Panc1 (cell line): ENCODE measurements around the gene ABCC10. TPM values are rescaled to one million over a fixed set of nuclear protein-coding genes. Genes with fewer than 3 reads are reported as not detected.

Experiments used
- ATAC-seq: fragments of 200-7000 bp; cut with Tn5 transposase; 2 replicates; pipeline ENCODE4 v1.9.1; 2020; ENCODE audit warnings: mild to moderate bottlenecking, moderate library complexity
- BruUV-seq: library from RNA; stranded (reverse); fragments of 400-500 nt; replicated peaks from 2 replicates; lab custom pipeline; 2021; lab: Mats Ljungman, UMichigan
- CTCF ChIA-PET: fragments of 300-600 bp; sonication (Branson Sonifier 250); formaldehyde crosslinking; loops from one replicate; lab custom pipeline; 2022; ENCODE audit warnings: antibody characterized with exemption; lab: Charles Lee
- POLR2A ChIA-PET: fragments of 300-600 bp; sonication (Branson Sonifier 250); formaldehyde crosslinking; loops from one replicate; lab custom pipeline; 2022; ENCODE audit warnings: antibody characterized with exemption; lab: Charles Lee
- DNase-seq: peaks from one replicate; pipeline ENCODE4 v3.0.0-alpha.2; 2010; ENCODE audit warnings: low read depth, low spot score
- H3K27ac ChIP-seq: 2 replicates; pipeline ENCODE4 v1.5.1; 2011; ENCODE audit warnings: mild to moderate bottlenecking, low read length, inconsistent platforms
- H3K27me3 ChIP-seq: fragments of 200-500 bp; sonication (Bioruptor generic); 2 replicates; pipeline ENCODE4 v1.6.0; 2014; ENCODE audit warnings: low read length, inconsistent platforms; ENCODE audit not compliant: control insufficient read depth, insufficient read depth
- H3K36me3 ChIP-seq: fragments of 200-500 bp; sonication (Bioruptor generic); 2 replicates; pipeline ENCODE4 v1.5.1; 2014; ENCODE audit warnings: inconsistent platforms, mild to moderate bottlenecking, low read length, moderate library complexity; ENCODE audit not compliant: control insufficient read depth, insufficient read depth
- H3K4me1 ChIP-seq: 2 replicates; pipeline ENCODE4 v1.5.1; 2011; ENCODE audit warnings: inconsistent platforms, mild to moderate bottlenecking, low read length, moderate library complexity; ENCODE audit not compliant: control insufficient read depth, insufficient read depth
- H3K4me3 ChIP-seq, 2 experiments: 2 replicates each; pipeline ENCODE4 v1.5.1; 2011 to 2012; ENCODE audit warnings: low read depth in 2 of 2, low read length in 2 of 2, mild to moderate bottlenecking in 2 of 2, inconsistent platforms in 1 of 2, moderate library complexity in 1 of 2
- H3K9me3 ChIP-seq: fragments of 200-500 bp; sonication (Bioruptor generic); 2 replicates; pipeline ENCODE4 v1.5.1; 2014; ENCODE audit warnings: low read depth, mild to moderate bottlenecking, inconsistent platforms, low read length, moderate library complexity; ENCODE audit not compliant: control insufficient read depth, insufficient read depth
- CTCF ChIP-seq: fragments of 450-650 bp; IDR thresholded peaks from 2 replicates; pipeline ENCODE4 v1.5.1; 2017; ENCODE audit warnings: mild to moderate bottlenecking
- POLR2AphosphoS5 ChIP-seq: IDR thresholded peaks from 2 replicates; pipeline ENCODE4 v1.6.1; 2012; ENCODE audit warnings: mild to moderate bottlenecking, low read depth, low read length, moderate library complexity
- REST ChIP-seq, 2 experiments: IDR thresholded peaks; 2 replicates each; pipeline ENCODE4 v1.6.1; 2011 to 2012; ENCODE audit warnings: low read depth in 2 of 2, control low read depth in 1 of 2, low read length in 1 of 2, mild to moderate bottlenecking in 1 of 2, moderate library complexity in 1 of 2; ENCODE audit not compliant: insufficient read depth in 1 of 2
- SIN3A ChIP-seq: IDR thresholded peaks from 2 replicates; pipeline ENCODE4 v1.6.1; 2012; ENCODE audit warnings: low read depth, mild to moderate bottlenecking, low read length, moderate library complexity, borderline replicate concordance; ENCODE audit not compliant: insufficient read depth
- TCF7L2 ChIP-seq: IDR thresholded peaks from 2 replicates; pipeline ENCODE4 v1.6.1; 2011; ENCODE audit warnings: mild to moderate bottlenecking, low read depth, low read length, inconsistent platforms
- in situ Hi-C: cut with HindIII; loops from 2 replicates; pipeline ENCODE4 v1.10.0; 2016; ENCODE audit warnings: low sequenced_read_pairs, low pct_unique_long_range_greater_than_20kb
- intact Hi-C: fragments of 100-400 bp; cut with micrococcal nuclease; formaldehyde crosslinking; loops from one replicate; pipeline ENCODE4 v1.10.0; 2022; ENCODE audit not compliant: unreplicated experiment
- total RNA-seq: library from RNA; stranded (reverse); gene quantifications from one replicate; pipeline ENCODE4 v1.2.1, GENCODE V29; 2021; ENCODE audit not compliant: unreplicated experiment

The ABCC10 gene
- total RNA-seq, 1 experiment from 2014 or later: 52.7 TPM

GRCh38 chr6:43396408-43397149, 30.8 kb upstream of the ABCC10 start:
- Histone ChIP-seq H3K4me1 (no peaks in the 10 kb centered on the region), H3K27ac (no peak overlapping the region), H3K9me3 (no peaks in the 10 kb centered on the region), H3K27me3 (no peaks in the 10 kb centered on the region; the same call in 1 of the 2 replicates), H3K4me3 (no peak overlapping the region), H3K36me3 (no peaks in the 10 kb centered on the region)
- DNase-seq (no peak), ATAC-seq (no peak)
- CTCF ChIA-PET: interaction anchor here (0.5 to 0.7 kb wide), 2 partner anchors 117 to 233 kb away, joined by 4 to 6 read pairs; no protein-coding TSS in a partner anchor
- intact Hi-C loops: no loop called here
- in situ Hi-C loops: no loop called here
- no TSS peak for BruUV-seq
- POLR2A ChIA-PET: no interaction called here
- TF ChIP-seq CTCF (no peak), TCF7L2 (no peak), REST (IDR thresholded peaks at IDR 0.05; ENCODE audit: insufficient read depth in 1 of 2, low read depth in 2 of 2, low read length in 1 of 2) (no peak), SIN3A (no peak), POLR2AphosphoS5 (no peak)

- POLR2A ChIA-PET: no interaction called here
- Histone ChIP-seq H3K4me1 (no peaks in the 10 kb centered on the region), H3K36me3 (no peaks in the 10 kb centered on the region), H3K4me3 (no peak overlapping the region), H3K27ac (no peak overlapping the region), H3K9me3 (no peaks in the 10 kb centered on the region), H3K27me3 (peaks cover 3% of the 10 kb centered on the region; the same call in 1 of the 2 replicates)
- no peak for DNase-seq
- intact Hi-C loops (no loop called here), in situ Hi-C loops (no loop called here)
- no peak for TF ChIP-seq POLR2AphosphoS5
- no peak for TF ChIP-seq CTCF
- no peak for TF ChIP-seq SIN3A
- no peak for TF ChIP-seq TCF7L2
- ATAC-seq: no peak
- CTCF ChIA-PET: no interaction called here
- BruUV-seq: no TSS peak
These were observed 27.3 kb upstream of the ABCC10 start for GRCh38 chr6:43399932-43400487.
